A172 (cell line): ENCODE measurements around the gene TTBK1. TPM values are rescaled to one million over a fixed set of nuclear protein-coding genes. Genes with fewer than 3 reads are reported as not detected.
"Not testable (repeated sequence)": the region's sequence is repeated elsewhere in the genome, so short reads cannot be mapped to it uniquely, and the experiment has no call there.

Experiments used
- DNase-seq: peaks from one replicate; pipeline ENCODE4 v3.0.0-alpha.2; 2015; ENCODE audit warnings: low spot score
- total RNA-seq: library from RNA; depleted of rRNA; stranded (reverse); fragments of >200 nt; shearing (Covaris generic); gene quantifications from 2 replicates; pipeline ENCODE4 v1.2.3, GENCODE V29; 2014

The TTBK1 gene
- total RNA-seq, 1 experiment from 2014 or later, result not detected

GRCh38 chr6:43287717-43288679, 44.7 kb downstream of the TTBK1 start:
- no peak for DNase-seq

GRCh38 chr6:43290339-43290904, 47.1 kb downstream of the TTBK1 start:
- no peak for DNase-seq

- no peak for DNase-seq
Measured at GRCh38 chr6:43290905-43291355, 47.6 kb downstream of the TTBK1 start.

GRCh38 chr6:43291708-43292107, 48.4 kb downstream of the TTBK1 start:
- no peak for DNase-seq

GRCh38 chr6:43292341-43292740, 49.1 kb downstream of the TTBK1 start:
- no peak for DNase-seq

- no peak for DNase-seq
Measured at GRCh38 chr6:43292763-43293318, 49.6 kb downstream of the TTBK1 start.

GRCh38 chr6:43293698-43294097, 50.4 kb downstream of the TTBK1 start:
- DNase-seq, result no peak

- no peak for DNase-seq
Measured at GRCh38 chr6:43294536-43294935, 51.3 kb downstream of the TTBK1 start.

- DNase-seq, result no peak
Measured at GRCh38 chr6:43295456-43295855, 52.2 kb downstream of the TTBK1 start.

- DNase-seq, result no peak
Measured at GRCh38 chr6:43296780-43297497, 53.7 kb downstream of the TTBK1 start.

- no peak for DNase-seq
Measured at GRCh38 chr6:43297644-43298564, 54.6 kb downstream of the TTBK1 start, which contains the start of gene SLC22A7. Gene SLC22A7 (plus strand): TSS chr6:43298260. CDS start chr6:43298359, 99 bp downstream.

GRCh38 chr6:43298565-43299337, 55.5 kb downstream of the TTBK1 start:
- DNase-seq, result no peak

- DNase-seq, result no peak
Measured at GRCh38 chr6:43299338-43300293, 56.3 kb downstream of the TTBK1 start.

GRCh38 chr6:43301081-43301870, 58.0 kb downstream of the TTBK1 start:
- DNase-seq, result no peak

GRCh38 chr6:43302126-43302525, 58.8 kb downstream of the TTBK1 start:
- DNase-seq, result no peak

- not testable (repeated sequence) for DNase-seq
Measured at GRCh38 chr6:43303006-43303405, 59.7 kb downstream of the TTBK1 start.

GRCh38 chr6:43303751-43304331, 60.6 kb downstream of the TTBK1 start:
- no peak for DNase-seq

- DNase-seq, result no peak
Measured at GRCh38 chr6:43304361-43304760, 61.1 kb downstream of the TTBK1 start.
